AG04450 (cell line): Measurements from ENCODE around the gene EDN3. TPM values are rescaled to one million over a fixed set of nuclear protein-coding genes. Genes with fewer than 3 reads are reported as not detected.

Experiments used
- CTCF ChIA-PET: fragments of 300-600, 350-600 bp; formaldehyde crosslinking; extraction: SDS; loops from one replicate; lab custom pipeline; 2022; ENCODE audit warnings: antibody characterized with exemption, inconsistent platforms; lab: Charles Lee
- POLR2A ChIA-PET: fragments of 350-600 bp; formaldehyde crosslinking; extraction: SDS; loops from one replicate; lab custom pipeline; 2021; ENCODE audit warnings: antibody characterized with exemption, inconsistent platforms; lab: Yijun Ruan, JAX
- DNase-seq: peaks from one replicate; pipeline ENCODE4 v3.0.0-alpha.2; 2011; ENCODE audit warnings: low read depth, low spot score
- H3K27ac ChIP-seq: one replicate; pipeline ENCODE4 v1.5.1; 2012; ENCODE audit warnings: low read depth, low read length, control low read depth
- H3K27me3 ChIP-seq: one replicate; pipeline ENCODE4 v1.6.0; 2012; ENCODE audit warnings: low read length; ENCODE audit not compliant: control insufficient read depth, insufficient read depth
- H3K4me3 ChIP-seq: 2 replicates; pipeline ENCODE4 v1.5.1; 2011; ENCODE audit warnings: mild to moderate bottlenecking, low read depth, low read length, control low read depth
- H3K9me3 ChIP-seq: 2 replicates; pipeline ENCODE4 v1.5.1; 2012; ENCODE audit warnings: low read length; ENCODE audit not compliant: control insufficient read depth, insufficient read depth
- polyA plus RNA-seq: library from polyadenylated mRNA; depleted of rRNA; stranded (reverse); fragments of >200 nt; gene quantifications from 2 replicates; pipeline ENCODE4 v1.2.3, GENCODE V29; 2011
- TF ChIP-seq, protein P1 (sequence below): IDR thresholded peaks from 2 replicates; pipeline ENCODE4 v1.5.1; 2011; ENCODE audit warnings: low read depth, low read length, control low read depth, inconsistent platforms

Gene EDN3
- polyA plus RNA-seq, 1 experiment, result not detected

DNA sequence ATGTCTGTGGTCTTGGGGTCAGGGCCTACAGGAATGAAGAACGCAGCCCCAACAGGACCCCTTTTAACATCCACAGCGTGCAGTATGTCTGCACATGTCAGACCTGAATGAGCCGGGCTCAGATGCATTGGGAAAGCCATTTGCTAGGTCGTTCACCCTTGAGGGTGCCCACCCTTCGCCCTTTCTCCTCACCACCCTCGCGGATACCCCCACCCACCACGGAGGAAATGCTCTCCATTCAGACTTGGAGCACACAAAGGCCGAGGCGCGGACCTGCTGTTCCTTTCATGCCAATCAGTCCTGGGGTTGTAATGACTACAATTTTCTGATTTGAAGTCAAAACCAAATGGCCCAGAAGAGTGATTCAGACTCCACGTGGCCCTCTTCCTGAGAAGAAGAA is 62.7 kb downstream of the EDN3 start:
- no peak overlapping the region for H3K27ac ChIP-seq
- no peak overlapping the region for H3K4me3 ChIP-seq
- TF ChIP-seq, protein P1, sequence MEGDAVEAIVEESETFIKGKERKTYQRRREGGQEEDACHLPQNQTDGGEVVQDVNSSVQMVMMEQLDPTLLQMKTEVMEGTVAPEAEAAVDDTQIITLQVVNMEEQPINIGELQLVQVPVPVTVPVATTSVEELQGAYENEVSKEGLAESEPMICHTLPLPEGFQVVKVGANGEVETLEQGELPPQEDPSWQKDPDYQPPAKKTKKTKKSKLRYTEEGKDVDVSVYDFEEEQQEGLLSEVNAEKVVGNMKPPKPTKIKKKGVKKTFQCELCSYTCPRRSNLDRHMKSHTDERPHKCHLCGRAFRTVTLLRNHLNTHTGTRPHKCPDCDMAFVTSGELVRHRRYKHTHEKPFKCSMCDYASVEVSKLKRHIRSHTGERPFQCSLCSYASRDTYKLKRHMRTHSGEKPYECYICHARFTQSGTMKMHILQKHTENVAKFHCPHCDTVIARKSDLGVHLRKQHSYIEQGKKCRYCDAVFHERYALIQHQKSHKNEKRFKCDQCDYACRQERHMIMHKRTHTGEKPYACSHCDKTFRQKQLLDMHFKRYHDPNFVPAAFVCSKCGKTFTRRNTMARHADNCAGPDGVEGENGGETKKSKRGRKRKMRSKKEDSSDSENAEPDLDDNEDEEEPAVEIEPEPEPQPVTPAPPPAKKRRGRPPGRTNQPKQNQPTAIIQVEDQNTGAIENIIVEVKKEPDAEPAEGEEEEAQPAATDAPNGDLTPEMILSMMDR, result no peak
- ChIA-PET POLR2A (no interaction called here), CTCF (no interaction called here)
- no peaks in the 10 kb centered on the region for H3K27me3 ChIP-seq
- no peaks in the 10 kb centered on the region; the same call in 1 of the 2 replicates for H3K9me3 ChIP-seq
- DNase-seq, result no peak

DNA sequence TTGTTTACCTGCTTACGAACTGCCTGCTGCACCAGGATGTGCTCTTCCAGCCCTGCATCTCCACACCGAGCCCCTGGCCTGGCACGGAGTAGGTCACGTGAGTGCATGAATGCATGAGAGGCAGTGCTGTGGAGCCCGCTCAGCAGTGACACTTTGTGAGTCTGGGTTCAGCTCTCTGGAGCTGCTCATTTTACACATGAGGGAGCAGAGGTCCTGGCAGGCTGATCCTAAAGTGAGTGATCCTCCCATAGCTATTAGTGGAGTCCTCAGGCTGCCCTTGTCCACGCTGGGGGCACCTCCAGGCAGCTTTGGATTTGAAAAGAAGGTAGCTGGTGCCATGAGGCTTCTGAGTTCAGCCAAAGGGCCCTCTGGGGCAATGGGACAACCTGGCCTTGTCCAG is 64.2 kb downstream of the EDN3 start:
- ChIA-PET POLR2A (no interaction called here), CTCF (interaction anchor here (0.6 kb wide), 1 partner anchor 39 kb away, joined by 3 read pairs; no protein-coding TSS in a partner anchor)
- TF ChIP-seq, protein P1, result no peak
- H3K27me3 ChIP-seq, result no peaks in the 10 kb centered on the region
- no peak overlapping the region for H3K4me3 ChIP-seq
- DNase-seq, result no peak
- no peaks in the 10 kb centered on the region; the same call in 1 of the 2 replicates for H3K9me3 ChIP-seq
- no peak overlapping the region for H3K27ac ChIP-seq

DNA sequence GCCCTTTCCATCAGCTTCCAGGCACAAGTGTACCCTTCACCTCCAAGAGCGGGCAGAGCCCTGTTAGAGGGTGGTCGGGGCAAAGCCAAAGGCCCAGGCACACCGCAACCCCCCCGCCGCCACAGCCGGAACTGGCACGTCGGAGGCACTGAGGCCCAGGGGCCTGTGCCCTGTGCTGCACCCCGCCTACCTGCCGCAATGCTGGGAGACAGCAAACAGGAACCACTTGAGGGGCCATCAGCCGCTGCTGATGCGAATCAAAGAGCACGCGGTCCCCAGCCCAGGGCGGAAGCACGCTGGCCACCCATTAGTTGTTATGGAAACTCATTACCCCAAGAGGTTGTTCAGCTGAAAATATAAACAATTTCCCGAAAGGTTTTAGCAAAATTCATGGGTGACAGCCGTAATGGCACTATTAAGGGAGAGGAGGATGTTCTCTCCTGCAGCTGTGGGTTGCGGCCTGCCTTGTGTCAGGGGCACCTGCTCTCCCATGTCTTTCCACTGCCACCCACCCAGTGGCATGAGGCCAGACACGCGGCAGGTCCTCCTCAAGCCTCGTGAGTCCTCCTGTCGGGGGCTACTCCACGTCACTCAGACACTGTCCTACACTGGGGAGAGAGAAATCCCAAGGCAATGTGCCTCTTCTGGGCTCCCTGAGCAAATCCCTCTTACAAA is 65.3 kb downstream of the EDN3 start:
- no peak for DNase-seq
- Histone ChIP-seq H3K4me3 (no peak overlapping the region), H3K27me3 (no peaks in the 10 kb centered on the region), H3K9me3 (no peaks in the 10 kb centered on the region; the same call in 1 of the 2 replicates), H3K27ac (no peak overlapping the region)
- ChIA-PET CTCF (no interaction called here), POLR2A (no interaction called here)
- TF ChIP-seq, protein P1, result no peak

DNA sequence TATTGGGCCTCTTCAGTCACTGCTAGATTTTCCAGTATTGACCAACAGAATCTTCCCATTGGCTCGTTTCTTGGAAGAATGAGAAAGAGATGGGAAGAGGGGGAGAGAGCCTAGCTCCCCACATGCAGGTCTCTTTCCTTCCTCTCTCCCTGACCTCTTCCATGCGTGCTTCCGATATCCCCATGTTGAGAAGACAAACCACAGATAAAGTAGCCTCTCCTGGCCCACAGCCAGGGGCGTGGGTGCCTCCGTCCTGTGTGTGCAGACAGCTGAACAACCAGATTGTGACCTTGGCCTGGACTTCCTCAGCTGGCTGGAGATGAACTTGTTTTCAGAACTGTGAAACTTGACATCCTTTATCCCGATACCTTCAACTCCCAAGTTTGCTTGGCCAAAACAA is 71.0 kb downstream of the EDN3 start:
- H3K27ac ChIP-seq, result no peak overlapping the region
- ChIA-PET POLR2A (no interaction called here), CTCF (no interaction called here)
- peaks cover 2% of the 10 kb centered on the region; the same call in 1 of the 2 replicates for H3K9me3 ChIP-seq
- H3K27me3 ChIP-seq, result no peaks in the 10 kb centered on the region
- TF ChIP-seq, protein P1, result no peak
- DNase-seq, result no peak
- H3K4me3 ChIP-seq, result no peak overlapping the region

DNA sequence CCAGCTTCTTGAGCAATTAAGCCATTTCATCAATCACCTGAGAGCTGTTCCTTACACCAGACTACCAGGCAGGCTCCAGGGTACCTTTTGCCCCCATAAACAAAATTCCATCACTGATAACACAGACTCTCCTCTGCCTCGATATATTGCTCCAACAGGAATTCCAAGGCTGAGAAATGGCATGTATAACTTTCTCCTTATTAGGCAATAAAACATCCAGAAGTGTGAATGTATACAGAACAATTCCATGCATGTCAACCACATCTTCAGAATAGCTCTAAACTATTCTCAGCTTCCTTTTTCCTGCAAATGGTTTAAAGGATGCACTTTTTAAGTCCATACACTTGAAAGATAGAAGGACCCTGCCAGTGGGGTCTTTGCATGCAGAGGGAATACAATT is 73.8 kb downstream of the EDN3 start:
- no peak for DNase-seq
- TF ChIP-seq, protein P1, result no peak
- CTCF ChIA-PET, result no interaction called here
- no peak overlapping the region for H3K4me3 ChIP-seq
- H3K27ac ChIP-seq, result no peak overlapping the region
- H3K27me3 ChIP-seq, result no peaks in the 10 kb centered on the region
- peaks cover 2% of the 10 kb centered on the region; the same call in 1 of the 2 replicates for H3K9me3 ChIP-seq
- POLR2A ChIA-PET, result no interaction called here
